GM18508 (cell line): ENCODE measurements around the gene SETBP1.

Experiments used
- ATAC-seq: cut with Tn5 transposase; IDR thresholded peaks from one replicate; pipeline ENCODE4 v1.9.1; 2021; ENCODE audit warnings: moderate number of reproducible peaks; ENCODE audit not compliant: insufficient read depth, unreplicated experiment

The SETBP1 gene

DNA sequence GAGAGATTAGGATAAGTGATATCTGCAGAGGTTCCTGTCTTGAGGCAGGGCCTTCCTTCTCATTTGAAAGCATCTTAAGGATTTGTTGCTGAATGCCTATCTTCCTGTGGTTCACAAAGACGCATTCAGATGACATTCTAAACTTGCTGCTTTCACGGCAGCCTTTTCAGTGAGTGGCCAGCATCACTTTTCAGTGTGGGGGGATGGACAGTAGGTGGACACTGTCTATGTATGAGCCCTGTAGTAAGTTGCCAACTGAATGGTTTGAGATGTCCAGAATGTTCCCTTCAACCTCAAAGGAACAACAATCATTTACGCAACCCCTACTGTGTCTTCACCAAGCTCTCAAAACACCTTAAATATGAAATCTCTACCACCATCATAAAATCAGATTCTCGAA is 46.6 kb downstream of the SETBP1 start:
- ATAC-seq, result no peak

DNA sequence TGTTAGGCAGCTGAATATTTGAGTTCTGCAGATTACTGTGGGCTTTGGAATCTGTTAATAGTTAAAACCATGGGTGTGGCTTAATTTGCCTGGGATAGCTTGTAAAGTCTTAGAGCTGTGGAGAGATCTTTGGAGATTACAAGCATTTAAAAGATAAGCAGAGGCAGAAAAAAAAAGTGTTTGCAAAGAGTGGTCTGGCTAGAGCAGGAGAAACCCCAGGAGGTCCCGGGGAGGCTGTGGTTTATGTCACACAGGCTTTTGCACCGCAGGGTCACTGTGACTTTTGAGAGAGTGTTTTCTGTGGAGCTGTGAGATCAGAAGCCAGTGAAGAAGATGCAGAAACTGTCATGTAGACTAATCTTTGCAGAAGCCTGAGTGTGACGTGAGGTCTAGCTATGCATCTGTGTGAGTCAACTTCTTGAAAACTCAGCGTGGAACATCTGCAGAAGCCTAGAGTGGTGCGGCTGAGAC is 49.0 kb downstream of the SETBP1 start:
- no peak for ATAC-seq

DNA sequence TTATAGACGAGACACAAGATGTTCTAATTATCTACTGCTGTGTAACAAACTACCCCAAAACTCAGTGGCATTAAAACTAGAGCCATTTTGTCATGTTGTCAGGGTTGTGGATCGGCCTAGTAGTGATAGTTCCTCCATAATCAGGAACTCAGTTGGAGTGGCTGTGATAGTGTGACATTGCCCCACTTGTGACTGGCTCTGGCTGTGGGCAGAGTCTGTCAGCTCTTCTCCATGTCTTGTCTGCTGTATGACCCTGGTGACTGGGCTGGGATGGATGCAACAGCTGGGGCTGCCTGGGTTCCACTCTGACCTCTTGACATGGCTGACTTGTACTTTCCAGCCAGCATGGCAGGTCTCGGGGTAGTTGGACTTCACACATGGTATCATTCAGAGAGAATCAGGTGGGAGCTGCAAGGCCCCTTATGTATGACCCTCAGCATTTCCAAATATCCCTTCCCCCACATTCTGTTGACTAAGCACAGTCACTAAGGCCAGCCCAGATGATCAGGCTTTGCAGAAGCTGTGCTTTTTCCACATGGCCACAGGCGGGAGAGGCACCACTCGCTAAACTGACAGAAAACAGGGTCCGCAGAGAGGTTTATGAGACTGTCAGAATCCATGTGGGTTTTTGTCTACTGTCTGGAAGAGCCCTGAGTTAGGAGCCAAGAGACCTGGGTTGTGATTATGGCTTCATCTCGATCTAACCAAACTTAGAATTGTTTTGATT is 50.3 kb downstream of the SETBP1 start:
- no peak for ATAC-seq

DNA sequence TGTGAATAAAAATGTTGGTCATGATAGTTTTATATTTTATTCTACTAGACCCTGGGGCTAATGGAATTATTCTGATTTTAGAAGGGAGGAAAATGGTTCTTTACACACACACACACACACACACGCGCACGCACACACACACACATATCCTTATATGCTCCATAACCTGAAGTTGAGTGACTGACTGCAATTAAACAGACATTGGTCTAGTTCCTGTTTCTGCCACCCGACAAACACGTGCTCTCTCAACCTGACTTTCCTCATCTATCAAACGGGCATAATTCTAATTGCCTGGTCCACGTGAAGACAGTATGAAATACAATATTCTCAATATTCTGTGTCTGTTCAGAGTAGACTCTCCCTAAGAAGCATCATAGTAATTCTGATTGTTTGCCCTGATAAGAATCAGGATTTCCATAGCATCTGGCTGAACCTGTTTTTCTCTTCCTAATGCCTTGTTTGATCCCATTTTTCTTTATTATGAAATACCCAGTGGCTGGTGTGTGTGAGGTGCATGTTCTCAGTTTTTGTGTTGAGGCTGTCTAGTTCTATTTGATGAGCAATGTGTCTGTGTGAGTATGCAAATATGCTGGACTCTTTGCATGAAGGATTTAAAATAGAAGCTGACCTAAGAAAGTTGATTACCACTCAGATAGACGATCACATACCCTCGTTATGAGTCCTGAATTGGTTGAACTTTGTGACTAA is 51.0 kb downstream of the SETBP1 start:
- no peak for ATAC-seq

DNA sequence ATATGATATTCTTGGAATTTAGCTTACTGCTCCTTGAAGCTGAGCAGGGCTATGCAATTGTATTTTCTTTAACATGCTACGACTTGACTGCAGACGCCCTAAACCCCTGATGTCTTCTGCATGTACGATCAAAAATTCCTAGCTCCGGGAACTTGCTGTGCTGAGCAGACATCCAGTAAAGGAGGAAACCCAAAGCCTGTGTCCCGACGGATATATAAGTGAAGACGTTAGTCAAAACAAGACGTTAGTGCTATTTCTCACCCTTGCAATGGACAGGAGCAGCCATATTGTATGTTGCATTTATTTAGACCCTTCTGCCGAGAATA is 51.5 kb downstream of the SETBP1 start:
- no peak for ATAC-seq

DNA sequence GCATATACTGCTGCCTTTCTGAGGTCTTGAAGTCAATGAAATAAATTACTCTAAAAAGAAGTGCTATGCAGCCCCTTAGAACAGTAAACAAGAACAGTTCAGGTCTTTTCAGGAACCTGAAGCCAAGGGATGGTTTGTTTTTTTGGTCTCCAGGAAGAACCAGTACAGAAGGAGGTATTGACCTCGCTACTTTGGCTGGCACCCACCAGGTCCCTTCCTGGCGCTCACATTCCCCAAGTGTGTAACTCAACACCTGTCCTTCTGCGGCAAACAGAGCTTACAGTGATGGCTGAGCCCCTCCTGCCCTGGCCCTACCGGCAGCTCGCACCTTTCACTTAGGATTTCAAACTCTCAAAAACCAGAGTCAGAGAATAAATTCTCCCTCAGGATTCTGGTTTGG is 51.9 kb downstream of the SETBP1 start:
- ATAC-seq, result no peak

DNA sequence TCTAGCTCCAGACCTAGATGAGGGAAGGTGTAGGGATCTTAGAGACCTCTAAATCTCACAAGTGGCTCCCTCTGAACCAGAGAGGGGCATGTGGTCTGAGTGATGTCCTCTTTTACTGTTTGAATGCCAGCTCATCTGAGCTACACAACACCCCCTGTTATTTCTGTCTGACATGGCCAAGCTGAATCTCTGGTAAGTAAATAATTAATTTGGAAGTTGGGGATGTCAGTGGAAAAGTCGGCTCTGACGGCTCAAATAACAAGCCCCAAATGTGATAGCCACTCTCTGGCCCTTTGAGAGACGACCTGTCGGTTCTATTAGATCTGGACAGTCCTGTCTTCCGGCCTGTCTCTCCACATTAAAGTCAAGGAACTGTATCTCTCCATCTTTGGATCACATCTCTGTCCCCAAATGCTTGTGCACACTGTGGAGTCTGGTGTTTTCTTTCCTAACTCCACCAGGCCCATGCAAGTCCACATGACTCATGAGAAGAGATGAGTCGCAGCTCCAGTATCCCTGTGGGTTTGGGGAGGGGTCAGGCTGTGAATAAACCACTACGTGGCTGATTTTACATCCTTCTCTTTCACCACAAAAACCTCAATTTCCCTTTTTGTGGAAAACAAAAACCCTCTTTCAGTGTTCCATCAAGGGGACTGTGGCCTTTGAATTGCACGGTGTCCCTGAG is 52.5 kb downstream of the SETBP1 start:
- ATAC-seq, result no peak

DNA sequence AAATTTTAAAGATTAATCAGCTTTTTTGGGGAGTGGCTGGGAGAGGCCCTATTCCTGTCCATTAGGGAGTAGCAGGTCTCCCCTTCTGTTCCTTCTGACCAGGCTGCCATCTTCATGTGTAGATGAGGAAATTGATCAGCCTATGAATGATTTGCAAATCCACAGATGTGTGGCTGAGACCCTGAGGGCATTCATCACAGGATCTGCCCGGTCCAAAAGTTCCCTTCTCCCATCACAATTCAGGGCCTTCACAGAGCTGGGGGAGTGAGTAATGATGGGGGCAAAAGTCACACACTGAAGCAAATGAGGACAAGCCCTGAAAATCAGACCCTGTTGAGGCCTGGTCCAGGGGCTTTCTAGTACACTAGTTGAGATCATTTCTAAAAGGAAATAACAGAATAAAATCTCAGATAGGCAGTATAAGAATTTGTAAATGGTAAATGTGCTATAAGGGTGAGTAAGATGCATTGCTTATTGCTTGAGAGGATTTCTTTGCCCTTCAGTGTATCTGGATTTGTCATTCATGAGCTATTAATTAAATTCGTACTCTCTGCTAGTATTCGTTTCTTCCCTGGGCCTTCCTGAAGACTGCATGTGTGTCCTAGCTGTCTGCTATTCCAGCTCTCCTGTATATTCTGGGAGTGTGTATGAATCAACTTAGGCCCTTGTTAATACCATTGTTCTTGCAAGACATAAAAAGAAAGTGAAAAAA is 53.2 kb downstream of the SETBP1 start:
- ATAC-seq, result no peak

DNA sequence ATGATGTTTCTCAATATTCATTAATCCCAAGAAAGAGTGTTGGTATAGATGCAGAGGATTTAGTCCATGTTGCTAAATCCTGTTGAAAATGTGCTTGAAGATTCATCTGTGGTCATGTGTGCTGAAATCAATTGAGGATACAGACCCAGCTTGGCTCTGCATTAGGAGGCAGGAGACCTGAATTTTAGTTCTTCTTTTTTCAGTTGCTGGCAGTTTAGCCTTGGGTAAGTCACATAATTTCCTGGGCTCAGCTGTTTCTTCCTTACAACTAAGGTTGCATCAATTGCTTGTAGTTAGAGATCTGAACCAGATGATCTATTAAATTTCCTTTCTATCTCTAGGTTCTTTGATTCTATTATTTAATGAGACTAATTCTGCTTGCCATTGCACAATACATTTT is 54.4 kb downstream of the SETBP1 start:
- ATAC-seq, result no peak

DNA sequence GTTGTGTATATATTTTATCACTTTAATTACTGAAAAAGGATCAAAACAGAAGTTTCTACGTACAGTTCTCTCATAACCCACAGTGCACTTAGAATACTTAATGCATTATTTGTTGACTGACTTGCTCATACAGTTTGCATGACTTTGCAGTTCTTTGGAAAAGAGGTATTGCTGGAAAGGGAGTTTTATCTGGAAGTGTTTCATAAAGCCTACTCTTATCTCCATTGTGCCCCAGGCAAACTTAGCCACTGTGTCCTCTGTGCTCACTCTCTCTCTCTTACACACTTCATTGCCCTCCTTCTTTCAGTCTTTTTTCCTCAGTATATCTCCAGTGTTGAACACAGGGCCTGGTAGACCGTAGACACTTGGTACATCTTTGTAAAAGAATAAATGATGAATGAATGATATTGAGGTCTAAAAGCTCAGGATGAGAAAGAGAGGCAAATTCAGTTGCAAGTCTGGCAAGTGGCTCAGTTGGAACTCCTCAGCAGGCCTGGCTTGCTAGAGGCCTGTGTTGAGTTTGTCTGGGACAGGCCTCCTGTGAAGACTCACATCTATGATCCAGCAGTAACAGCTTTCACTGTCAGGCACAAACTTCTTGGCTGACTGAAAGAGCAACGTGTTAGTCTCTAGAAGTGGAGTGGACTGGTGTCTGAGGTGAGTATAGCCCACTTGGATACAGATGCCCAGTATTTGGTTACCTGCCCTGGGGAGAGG is 56.1 kb downstream of the SETBP1 start:
- no peak for ATAC-seq

DNA sequence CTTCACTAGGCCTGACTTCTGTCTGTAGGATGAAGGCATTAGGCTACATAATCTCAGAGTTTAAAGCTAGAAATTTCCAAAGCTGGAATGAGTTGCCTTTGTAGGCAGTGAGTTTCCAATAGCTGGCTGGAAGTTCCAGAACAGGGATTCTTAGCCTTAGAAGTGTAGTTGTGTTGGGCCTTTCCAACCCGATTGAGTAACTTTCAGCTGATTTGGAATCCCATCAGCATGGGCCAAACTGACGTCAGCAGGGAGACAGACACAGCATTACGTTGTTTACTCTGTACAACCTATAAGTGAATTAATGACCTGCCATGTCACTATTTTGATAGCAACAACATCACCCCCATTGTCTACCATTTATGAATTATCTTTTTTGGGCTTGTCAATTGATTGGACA is 56.9 kb downstream of the SETBP1 start:
- no peak for ATAC-seq

DNA sequence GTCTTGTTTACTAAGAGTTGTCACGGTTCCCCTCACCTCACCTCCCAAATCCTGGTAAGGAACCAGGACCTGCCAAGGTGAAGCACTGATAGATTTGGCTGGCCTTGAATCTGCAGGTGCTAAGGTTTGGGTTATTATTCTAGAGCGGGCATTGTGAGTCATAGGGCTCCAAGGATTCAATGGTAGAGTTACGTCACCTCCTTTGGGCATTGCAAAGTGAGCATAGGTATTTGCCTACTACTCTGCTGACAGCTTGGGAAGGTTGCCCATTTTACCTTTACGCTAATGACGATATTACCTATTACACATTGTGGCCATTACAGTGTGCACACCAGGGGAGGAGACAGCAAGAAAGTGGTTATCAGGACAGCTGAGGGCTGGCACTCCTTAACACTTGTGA is 59.3 kb downstream of the SETBP1 start:
- ATAC-seq, result no peak

DNA sequence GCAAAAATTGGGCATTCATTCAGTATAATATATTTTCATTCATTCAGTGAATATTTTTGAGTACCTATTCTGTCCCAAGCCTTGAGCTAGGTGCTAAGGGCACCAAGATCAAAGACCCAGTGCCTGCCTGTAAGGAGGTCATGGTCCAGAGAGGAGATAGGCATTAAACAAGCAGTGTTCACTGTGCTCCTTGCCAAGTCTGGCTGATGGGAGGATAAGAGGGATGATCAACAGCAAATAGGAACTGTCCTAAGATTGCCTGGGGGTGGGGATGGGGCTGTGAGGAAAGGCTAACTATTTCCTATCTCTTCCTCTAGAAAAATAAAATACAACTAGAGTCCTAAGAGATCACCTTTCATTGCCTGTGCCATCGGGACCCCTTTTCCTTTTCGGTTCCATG is 60.4 kb downstream of the SETBP1 start:
- no peak for ATAC-seq

DNA sequence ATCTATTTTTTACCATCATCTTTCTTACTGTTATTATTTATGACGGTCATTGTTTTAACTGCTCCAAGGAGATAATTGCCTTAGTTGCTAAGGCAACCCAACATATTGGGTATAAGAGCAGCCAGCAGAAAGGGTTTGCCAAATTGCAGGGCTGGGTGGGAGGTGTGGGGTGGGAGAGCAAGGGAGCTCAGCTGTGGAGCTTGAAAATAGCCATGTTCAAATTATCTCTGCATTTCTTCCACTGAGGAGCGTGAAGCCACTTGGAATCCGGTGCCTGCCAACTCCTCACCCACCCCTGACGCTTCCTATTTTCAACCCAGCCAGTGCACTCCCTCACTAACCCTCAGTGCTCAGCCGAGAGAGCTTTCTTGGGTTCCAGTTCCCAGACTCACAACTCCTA is 60.8 kb downstream of the SETBP1 start:
- no peak for ATAC-seq

DNA sequence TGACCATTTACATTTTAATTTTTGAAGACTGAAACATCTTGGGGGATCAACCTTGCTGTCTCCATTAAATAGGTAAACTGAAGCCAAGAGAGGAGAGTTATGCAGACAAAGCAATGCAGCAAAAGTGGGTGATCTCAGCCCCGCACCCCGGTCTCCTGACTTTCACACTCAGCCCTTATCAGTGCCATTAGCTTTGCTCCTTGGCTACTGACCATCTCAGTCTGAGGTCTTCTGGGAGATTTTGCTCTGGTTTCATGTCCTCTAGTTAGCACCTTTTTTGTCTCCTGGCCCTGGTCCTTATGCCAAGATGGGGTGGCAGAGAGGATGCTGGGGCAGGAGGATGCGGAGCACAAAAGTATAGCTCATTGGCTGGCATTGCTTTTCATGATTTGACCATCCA is 61.4 kb downstream of the SETBP1 start:
- ATAC-seq, result no peak

DNA sequence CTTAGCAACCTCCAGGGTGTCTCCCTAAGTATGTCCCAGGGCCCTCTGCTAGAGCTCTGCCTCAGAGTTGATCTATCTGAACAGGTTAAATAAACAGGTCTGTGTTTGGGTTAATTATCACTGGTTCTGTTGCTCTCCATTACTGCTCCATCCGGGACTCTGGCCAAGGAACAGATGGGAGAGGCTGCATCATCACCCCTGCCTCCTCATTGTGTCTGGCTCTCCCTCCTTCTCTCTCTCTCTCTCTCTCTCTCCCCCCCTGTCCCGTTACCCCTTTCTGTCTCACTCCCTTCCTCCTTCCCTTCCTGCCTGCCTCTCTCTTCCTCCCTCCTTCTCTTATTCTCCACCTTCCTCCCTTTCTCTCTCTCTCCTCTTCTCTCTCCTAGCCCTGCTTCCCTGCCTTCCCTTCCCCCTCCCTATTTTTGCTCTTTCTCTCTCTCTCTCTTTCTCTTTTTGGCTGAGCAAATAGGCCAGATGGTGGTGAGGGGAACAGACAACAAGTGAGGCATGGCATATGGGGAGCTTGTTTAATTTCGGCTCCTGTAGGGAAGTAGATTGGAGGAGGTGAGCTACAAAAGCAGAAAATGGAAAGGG is 62.1 kb downstream of the SETBP1 start:
- ATAC-seq, result no peak

DNA sequence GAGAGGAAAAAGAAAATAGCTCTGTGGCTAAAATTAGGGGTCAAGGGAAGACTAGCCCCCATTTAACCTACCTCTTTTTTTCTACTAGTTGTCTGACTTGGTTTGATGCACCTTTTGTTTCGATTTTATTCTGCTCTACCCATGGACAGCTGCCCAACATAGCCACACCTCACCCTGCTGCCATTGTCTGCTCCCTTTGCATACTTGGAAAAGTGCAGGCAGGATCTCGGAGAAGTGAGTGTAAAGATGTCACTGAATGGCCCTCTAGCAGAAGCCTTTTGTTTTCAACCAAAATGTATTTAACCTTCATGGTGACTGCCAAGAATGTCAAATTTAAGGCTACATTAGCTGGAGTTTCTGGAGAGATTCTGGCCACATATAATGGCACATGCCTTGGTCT is 62.9 kb downstream of the SETBP1 start:
- no peak for ATAC-seq

DNA sequence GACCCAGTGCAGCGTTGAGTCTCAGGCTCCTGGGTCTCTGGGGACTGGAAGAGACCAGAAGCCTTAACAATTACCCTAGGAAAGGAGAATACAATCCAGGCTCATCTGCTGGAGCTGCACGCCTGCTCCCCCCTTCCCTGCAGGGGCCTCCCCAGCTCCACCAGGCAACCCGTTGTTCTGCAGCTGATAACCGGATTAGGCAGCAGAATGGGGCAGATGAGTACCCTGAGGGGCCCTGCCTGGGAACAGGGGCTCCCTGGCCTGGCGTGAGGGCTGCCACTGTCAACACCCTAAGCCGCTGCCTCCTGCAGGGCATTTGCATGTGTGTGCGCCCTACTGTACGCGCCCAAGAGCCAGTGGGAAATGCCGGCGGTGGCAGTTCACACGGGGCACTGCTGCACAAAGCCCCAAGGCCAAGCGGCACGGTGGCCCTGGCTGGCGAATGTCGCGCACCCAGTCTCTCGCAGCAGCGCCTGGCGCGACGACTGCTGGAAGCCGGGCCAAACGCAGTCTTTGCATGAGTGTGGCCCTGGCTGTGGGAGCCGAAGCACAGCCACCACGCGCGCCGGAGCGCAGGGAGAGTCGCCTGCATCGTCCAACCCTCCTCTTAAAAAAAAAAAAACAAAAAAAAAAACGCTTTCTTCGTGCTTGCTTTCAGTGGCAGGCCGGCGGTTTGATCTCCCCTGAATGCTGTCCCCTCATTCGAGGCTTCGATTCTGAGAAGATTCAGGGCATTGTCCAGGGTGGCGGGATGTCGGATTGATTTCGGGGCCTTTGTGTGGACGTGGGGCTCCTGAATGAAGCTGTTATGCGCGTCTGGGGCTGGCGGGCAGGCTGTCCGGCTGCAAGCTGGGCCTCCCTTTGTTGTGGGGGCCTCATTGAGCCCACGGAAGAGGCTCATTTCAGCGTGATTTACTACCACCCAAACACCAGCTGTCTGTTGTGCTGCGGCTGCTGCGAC is 63.8 kb downstream of the SETBP1 start:
- ATAC-seq, result no peak

DNA sequence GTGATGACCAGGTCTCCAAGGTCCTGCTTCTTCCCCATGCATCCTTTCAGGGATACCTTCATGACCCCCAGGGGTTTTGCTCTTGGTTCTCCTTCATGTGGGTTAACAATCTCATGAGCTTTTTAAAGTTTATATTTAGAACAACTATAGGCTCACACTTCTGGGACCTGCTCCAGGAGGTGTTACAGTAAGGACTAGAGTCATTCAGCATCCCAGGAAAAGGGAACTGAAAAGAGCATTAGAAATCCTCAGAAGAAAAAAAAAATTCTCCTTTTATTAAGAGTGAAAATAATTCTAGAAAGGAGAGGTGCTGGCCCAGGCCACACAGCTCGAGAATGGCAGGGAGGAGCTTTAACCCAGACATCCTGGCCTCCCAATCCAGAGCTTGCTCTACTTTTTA is 66.5 kb downstream of the SETBP1 start:
- ATAC-seq, result no peak
